Measurements from ENCODE around the gene RNF148.
"Not testable (repeated sequence)": the region's sequence is repeated elsewhere in the genome, so short reads cannot be mapped to it uniquely, and the experiment has no call there.

The RNF148 gene

GRCh38 chr7:122709930-122710646 lies 7.4 kb upstream of the RNF148 start:
- H3K9me3 Mint-ChIP-seq = peaks cover 0 to 1% of the 10 kb centered on the region in 2 donors
- no peak for ATAC-seq (replicated peaks)

DNA sequence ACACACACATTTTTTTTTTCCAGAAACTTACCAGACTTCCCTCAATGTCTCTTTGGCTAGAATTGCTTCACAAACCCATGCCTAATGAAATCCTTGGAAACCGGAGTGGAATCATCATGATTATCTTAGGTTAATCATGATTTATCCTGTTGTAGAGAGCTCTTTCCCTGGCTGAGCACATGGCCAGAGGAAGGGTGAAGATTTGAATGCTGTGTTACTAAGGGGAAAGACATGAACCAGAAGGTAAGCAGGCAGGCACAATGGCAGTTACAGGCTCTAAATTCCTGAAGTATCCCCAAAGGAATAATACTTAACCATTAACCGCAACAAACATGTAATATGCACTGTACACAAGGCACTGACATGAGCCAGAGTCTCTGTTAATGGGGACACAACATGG lies 4.1 kb upstream of the RNF148 start:
- no peak for ATAC-seq (replicated peaks)
- Mint-ChIP-seq H3K36me3 (no peaks in the 10 kb centered on the region), H3K4me3 (no peak overlapping the region), H3K4me1 (no peaks in the 10 kb centered on the region), H3K27me3 (no peaks in the 10 kb centered on the region), H3K9me3 (peaks cover 0 to 1% of the 10 kb centered on the region in 2 donors), H3K27ac (no peak overlapping the region)
- no peak for DNase-seq

More at GRCh38 chr7:122709930-122710646, 7.4 kb upstream of the RNF148 start:
- Mint-ChIP-seq H3K27ac (no peak overlapping the region), H3K4me1 (no peaks in the 10 kb centered on the region), H3K27me3 (no peaks in the 10 kb centered on the region), H3K4me3 (no peak overlapping the region), H3K36me3 (no peaks in the 10 kb centered on the region)
- no peak for DNase-seq

DNA sequence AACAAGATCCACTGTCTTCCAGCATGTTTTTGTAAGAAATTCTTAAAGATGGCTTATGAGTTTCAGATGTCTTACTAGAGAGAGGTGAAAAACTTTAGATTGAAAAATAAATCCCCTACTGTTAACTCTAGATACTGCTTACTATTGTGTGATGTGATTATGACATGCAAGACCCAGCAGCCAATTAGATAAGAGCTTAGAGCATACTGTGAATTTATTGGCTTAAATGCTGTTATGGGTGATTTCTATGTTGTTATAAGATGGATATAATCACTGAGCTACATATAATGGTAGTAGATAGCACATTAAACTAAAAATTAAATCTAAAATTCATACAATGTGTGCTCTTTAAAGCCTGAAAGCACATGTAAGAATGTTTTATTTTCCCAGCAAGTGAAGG lies 3.7 kb downstream of the RNF148 start, which contains the start of gene RNF133:
Gene RNF133 (minus strand): TSS at position 101 of the 400 bp plus-strand sequence. CDS start 199 bp downstream, outside the sequence.
- no peaks in the 10 kb centered on the region for H3K4me1 Mint-ChIP-seq
- peaks cover 2 to 3% of the 10 kb centered on the region in 2 donors for H3K9me3 Mint-ChIP-seq
- H3K27ac Mint-ChIP-seq = no peak within 1 kb of the TSS
- H3K36me3 Mint-ChIP-seq = no peaks in the 10 kb centered on the region
- no peaks in the 10 kb centered on the region for H3K27me3 Mint-ChIP-seq
- no peak within 1 kb of the TSS for H3K4me3 Mint-ChIP-seq
- DNase-seq = no peak
- ATAC-seq (replicated peaks) = no peak

- H3K27ac Mint-ChIP-seq = no peak overlapping the region
- no peaks in the 10 kb centered on the region for H3K27me3 Mint-ChIP-seq
- H3K4me3 Mint-ChIP-seq = no peak overlapping the region
- H3K36me3 Mint-ChIP-seq = no peaks in the 10 kb centered on the region
- ATAC-seq (replicated peaks) (no peak), DNase-seq (no peak)
- H3K9me3 Mint-ChIP-seq = peaks cover 9% of the 10 kb centered on the region in 2 donors
- no peaks in the 10 kb centered on the region for H3K4me1 Mint-ChIP-seq
Observed at GRCh38 chr7:122695816-122696215, 6.9 kb downstream of the RNF148 start.

DNA sequence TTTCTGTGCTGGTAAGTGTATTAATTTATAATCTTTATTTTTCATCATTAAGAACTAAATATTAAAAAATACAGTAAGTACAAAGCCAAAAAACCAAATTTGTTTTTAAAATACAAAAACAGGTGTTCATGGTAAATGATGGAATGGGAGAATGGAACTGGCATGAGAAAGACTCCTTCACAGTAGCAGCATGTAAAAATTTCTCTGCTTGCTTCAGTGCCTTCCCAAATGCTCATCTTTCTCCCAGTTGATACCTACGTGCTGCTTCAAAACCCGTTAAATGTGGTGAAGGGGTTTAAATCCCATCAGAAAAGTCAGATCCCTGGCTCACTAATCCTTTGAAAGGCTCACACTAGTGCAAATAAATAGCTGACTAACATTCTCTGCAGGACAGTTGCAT lies 8.0 kb downstream of the RNF148 start:
- Mint-ChIP-seq H3K27me3 (no peaks in the 10 kb centered on the region), H3K4me1 (no peaks in the 10 kb centered on the region), H3K36me3 (no peaks in the 10 kb centered on the region), H3K4me3 (no peak overlapping the region), H3K9me3 (peaks cover 9% of the 10 kb centered on the region in 2 donors), H3K27ac (no peak overlapping the region)
- DNase-seq = no peak
- no peak for ATAC-seq (replicated peaks)

- no peak overlapping the region for H3K27ac Mint-ChIP-seq
Observed at GRCh38 chr7:122692769-122693309, 9.9 kb downstream of the RNF148 start.

GRCh38 chr7:122691569-122692235 lies 11.0 kb downstream of the RNF148 start:
- Mint-ChIP-seq H3K9me3 (peaks cover 7 to 9% of the 10 kb centered on the region in 2 donors), H3K4me3 (no peak overlapping the region), H3K27me3 (no peaks in the 10 kb centered on the region), H3K4me1 (no peaks in the 10 kb centered on the region), H3K27ac (no peak overlapping the region), H3K36me3 (no peaks in the 10 kb centered on the region)
- no peak for DNase-seq
- ATAC-seq (replicated peaks) = no peak

More at GRCh38 chr7:122692769-122693309, 9.9 kb downstream of the RNF148 start:
- Mint-ChIP-seq H3K9me3 (peaks cover 7 to 9% of the 10 kb centered on the region in 2 donors), H3K4me1 (no peaks in the 10 kb centered on the region), H3K4me3 (no peak overlapping the region), H3K27me3 (no peaks in the 10 kb centered on the region), H3K36me3 (no peaks in the 10 kb centered on the region)
- ATAC-seq (replicated peaks) = no peak
- no peak for DNase-seq

DNA sequence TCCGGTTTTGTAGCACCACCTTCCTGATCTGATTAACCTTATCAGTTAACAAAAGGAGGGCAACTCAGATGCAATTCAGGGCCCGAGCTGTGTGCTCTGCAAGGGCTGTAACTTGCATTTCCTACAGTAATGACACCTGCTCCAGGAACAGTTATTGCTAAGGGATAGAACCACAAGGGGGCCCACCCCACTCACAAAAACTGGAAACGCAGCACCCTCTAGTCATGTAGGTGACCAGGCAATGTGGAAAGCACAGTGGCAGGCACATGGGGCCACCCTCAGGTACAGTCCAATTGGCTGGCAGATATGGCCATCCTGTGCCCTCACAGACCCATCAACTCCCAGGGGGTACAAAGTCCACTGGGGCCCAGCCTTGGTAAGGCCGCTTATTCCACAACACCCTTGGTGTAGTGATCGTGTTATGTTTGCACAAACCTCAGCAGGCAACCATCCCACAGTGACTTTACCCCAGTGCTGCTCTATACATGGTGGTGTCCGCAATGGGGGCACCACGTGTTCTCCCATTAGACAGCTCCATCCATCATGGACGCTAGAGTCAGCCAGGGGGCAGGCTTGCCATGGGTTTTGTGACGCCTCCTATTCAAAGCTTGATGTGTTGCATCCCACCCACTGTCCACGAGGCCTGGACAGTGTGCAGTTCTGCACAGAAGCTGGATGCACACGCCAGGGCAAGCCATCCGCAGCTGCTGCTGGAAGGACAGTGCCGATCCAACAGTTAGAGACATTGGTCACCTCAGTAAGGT lies 13.2 kb downstream of the RNF148 start:
- peaks cover 7 to 9% of the 10 kb centered on the region in 2 donors for H3K9me3 Mint-ChIP-seq
- no peaks in the 10 kb centered on the region for H3K4me1 Mint-ChIP-seq
- no peak overlapping the region for H3K27ac Mint-ChIP-seq
- no peaks in the 10 kb centered on the region for H3K36me3 Mint-ChIP-seq
- H3K4me3 Mint-ChIP-seq = no peak overlapping the region
- no peaks in the 10 kb centered on the region for H3K27me3 Mint-ChIP-seq
- no peak for DNase-seq
- ATAC-seq (replicated peaks) = no peak

- no peaks in the 10 kb centered on the region for H3K27me3 Mint-ChIP-seq
- H3K27ac Mint-ChIP-seq = no peak overlapping the region
- ATAC-seq (replicated peaks) = no peak
- no peak for DNase-seq
- peaks cover 5 to 7% of the 10 kb centered on the region in 2 donors for H3K9me3 Mint-ChIP-seq
- H3K4me1 Mint-ChIP-seq = no peaks in the 10 kb centered on the region
- no peak overlapping the region for H3K4me3 Mint-ChIP-seq
- no peaks in the 10 kb centered on the region for H3K36me3 Mint-ChIP-seq
Observed at GRCh38 chr7:122688400-122688998, 14.2 kb downstream of the RNF148 start.

DNA sequence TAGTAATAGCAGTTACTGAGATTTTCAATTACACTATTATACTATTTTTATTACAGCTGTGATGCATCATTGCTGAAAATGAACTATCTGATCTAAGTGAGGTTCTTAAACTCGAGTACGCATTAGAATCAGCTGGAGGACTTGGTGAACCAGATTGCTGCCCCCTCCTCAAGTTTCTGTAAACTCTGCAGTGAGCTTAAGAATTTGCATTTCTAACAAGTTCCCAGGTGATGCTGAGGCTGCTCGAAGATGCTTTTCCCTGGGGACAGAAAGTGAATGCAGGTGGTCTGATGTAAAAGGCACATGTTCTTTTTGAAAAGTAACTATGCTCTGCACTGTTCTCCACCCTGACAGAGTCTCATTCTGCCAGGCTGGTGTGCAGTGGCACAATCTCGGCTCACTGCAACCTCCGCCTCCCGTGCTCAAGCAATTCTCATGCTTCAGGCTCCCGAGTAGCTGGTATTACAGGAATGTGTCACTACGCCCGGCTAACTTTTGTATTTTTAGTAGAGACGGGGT lies 16.3 kb downstream of the RNF148 start:
- ATAC-seq (replicated peaks) = no peak
- Mint-ChIP-seq H3K36me3 (no peaks in the 10 kb centered on the region), H3K27ac (no peak overlapping the region), H3K4me1 (no peaks in the 10 kb centered on the region), H3K4me3 (no peak overlapping the region), H3K27me3 (no peaks in the 10 kb centered on the region), H3K9me3 (no peaks in the 10 kb centered on the region)
- DNase-seq = no peak

- ATAC-seq (replicated peaks) = no peak
- Mint-ChIP-seq H3K4me1 (no peaks in the 10 kb centered on the region), H3K36me3 (no peaks in the 10 kb centered on the region), H3K9me3 (peaks cover 0 to 2% of the 10 kb centered on the region in 2 donors), H3K27me3 (no peaks in the 10 kb centered on the region), H3K27ac (no peak overlapping the region), H3K4me3 (no peak overlapping the region)
- no peak for DNase-seq
Observed at GRCh38 chr7:122684504-122684903, 18.2 kb downstream of the RNF148 start.

GRCh38 chr7:122682815-122683550 lies 19.7 kb downstream of the RNF148 start:
- Mint-ChIP-seq H3K4me1 (no peaks in the 10 kb centered on the region), H3K4me3 (no peak overlapping the region), H3K27ac (no peak overlapping the region), H3K27me3 (no peaks in the 10 kb centered on the region), H3K36me3 (no peaks in the 10 kb centered on the region), H3K9me3 (peaks cover 0 to 5% of the 10 kb centered on the region in 2 donors)
- ATAC-seq (replicated peaks) (peak in 1 of 2 donors; percentile 12), DNase-seq (no peak)

- not testable (repeated sequence) for H3K4me3 Mint-ChIP-seq; H3K27me3 Mint-ChIP-seq; H3K36me3 Mint-ChIP-seq; ATAC-seq (replicated peaks); DNase-seq; H3K4me1 Mint-ChIP-seq; H3K9me3 Mint-ChIP-seq; H3K27ac Mint-ChIP-seq
Observed at GRCh38 chr7:122681186-122681585, 21.5 kb downstream of the RNF148 start.

Measured in stimulated activated naive B cell treated with anti-CD40 and anti-IgM and Interleukin-4, amounts not matched to agents 10 μg/mL and 1 μg/mL and 100 μg/mL, for 72 hours (primary cell).